HepG2 (cell line): ENCODE data around the gene PCNX1. TPM values are rescaled to one million over a fixed set of nuclear protein-coding genes. Genes with fewer than 3 reads are reported as not detected.

Experiments used
- ATAC-seq: fragments of 200-7000 bp; cut with Tn5 transposase; 3 replicates; pipeline ENCODE4 v1.9.1; 2020; ENCODE audit warnings: mild to moderate bottlenecking, moderate library complexity
- BruUV-seq: library from RNA; stranded (reverse); fragments of 400-500 nt; replicated peaks from 2 replicates; lab custom pipeline; 2021; lab: Mats Ljungman, UMichigan
- CTCF ChIA-PET: fragments of 300-600 bp; formaldehyde crosslinking; extraction: SDS; loops from one replicate; lab custom pipeline; 2021; ENCODE audit warnings: low total read pairs, inconsistent platforms, low intra/inter-chr PET ratio; lab: Yijun Ruan, JAX
- POLR2A ChIA-PET: fragments of 350-600 bp; sonication (Branson Sonifier 250); formaldehyde crosslinking; loops from one replicate; lab custom pipeline; 2020; ENCODE audit warnings: antibody characterized with exemption, inconsistent platforms; lab: Yijun Ruan, JAX
- DNase-seq: peaks from one replicate; pipeline ENCODE4 v3.0.0-alpha.2; 2015; ENCODE audit warnings: low spot score
- FAIRE-seq: peaks from 3 replicates; lab custom pipeline; 2011; peaks lifted over from hg19 to GRCh38; lab: Jason Lieb, UNC
- H2AFZ ChIP-seq: one replicate; pipeline ENCODE4 v1.6.1; 2011; ENCODE audit warnings: low read length, inconsistent platforms
- H3K27ac ChIP-seq: fragments of 300-600 bp; 3 replicates; pipeline ENCODE4 v1.8.0; 2011; ENCODE audit warnings: mixed run types, mild to moderate bottlenecking, mixed read lengths, low read length, inconsistent platforms; ENCODE audit not compliant: insufficient read depth; ENCODE audit errors: extremely low read length
- H3K27me3 ChIP-seq, 2 experiments: fragments of 200-600 bp in 1 of 2; 2 replicates in 1 of 2; 3 replicates in 1 of 2; pipeline versions ENCODE4 v1.6.0 to v1.8.0; 2011; ENCODE audit warnings: low read length in 2 of 2, mild to moderate bottlenecking in 2 of 2, moderate library complexity in 2 of 2, inconsistent platforms in 1 of 2; ENCODE audit not compliant: insufficient read depth in 2 of 2, control insufficient read depth in 1 of 2
- H3K36me3 ChIP-seq, 2 experiments: fragments of 200-600 bp in 1 of 2; replicated peaks in 1 of 2; 2 replicates in 1 of 2; 3 replicates in 1 of 2; pipeline versions ENCODE4 v1.5.1 to v1.8.0; 2011; ENCODE audit warnings: low read length in 2 of 2, inconsistent platforms in 1 of 2; ENCODE audit not compliant: insufficient read depth in 2 of 2, control insufficient read depth in 1 of 2
- H3K4me1 ChIP-seq: 2 replicates; pipeline ENCODE4 v1.5.1; 2012; ENCODE audit warnings: low read length, inconsistent platforms; ENCODE audit not compliant: insufficient read depth
- H3K4me2 ChIP-seq: 2 replicates; pipeline ENCODE4 v1.6.0; 2011; ENCODE audit warnings: low read depth, low read length, inconsistent platforms
- H3K4me3 ChIP-seq, 3 experiments: fragments of 200-600 bp in 1 of 3; sonication (generic), shearing (Covaris generic) in 1 of 3; replicated peaks in 1 of 3; 2 replicates each; pipeline ENCODE4 v1.5.1; 2011 to 2016; ENCODE audit warnings: low read length in 3 of 3, inconsistent platforms in 2 of 3, low read depth in 2 of 3, mild to moderate bottlenecking in 2 of 3, control low read depth in 1 of 3, mixed read lengths in 1 of 3; ENCODE audit not compliant: insufficient read depth in 1 of 3
- H3K79me2 ChIP-seq: one replicate; pipeline ENCODE4 v1.6.1; 2011; ENCODE audit warnings: low read length, inconsistent platforms; ENCODE audit not compliant: insufficient read depth
- H3K9ac ChIP-seq: 2 replicates; pipeline ENCODE4 v1.6.0; 2011; ENCODE audit warnings: mild to moderate bottlenecking, low read depth, low read length, inconsistent platforms; ENCODE audit not compliant: insufficient read depth
- H3K9me3 ChIP-seq: 2 replicates; pipeline ENCODE4 v1.5.1; 2012; ENCODE audit warnings: mild to moderate bottlenecking, low read length
- H4K20me1 ChIP-seq: 2 replicates; pipeline ENCODE4 v1.6.0; 2011; ENCODE audit warnings: inconsistent platforms, mild to moderate bottlenecking, low read length, moderate library complexity; ENCODE audit not compliant: insufficient read depth
- CREB1 ChIP-seq, 2 experiments: fragments of 450-650 bp in 1 of 2; IDR thresholded peaks; 2 replicates each; pipeline ENCODE4 v1.6.1; 2016 to 2017; ENCODE audit warnings: control low read depth in 1 of 2, mild to moderate bottlenecking in 1 of 2, missing compliant biosample characterization in 1 of 2, missing genetic modification characterization in 1 of 2
- EED ChIP-seq: sonication (generic); formaldehyde crosslinking; IDR thresholded peaks from 2 replicates; pipeline ENCODE4 v1.5.0; 2020; ENCODE audit warnings: mild to moderate bottlenecking, missing genetic modification reagents
- FOXC1 ChIP-seq: sonication (generic); formaldehyde crosslinking; IDR thresholded peaks from 2 replicates; pipeline ENCODE4 v1.8.0; 2022; ENCODE audit warnings: mild to moderate bottlenecking, missing genetic modification reagents, borderline replicate concordance
- FOXK1 ChIP-seq: sonication (generic); formaldehyde crosslinking; IDR thresholded peaks from 2 replicates; pipeline ENCODE4 v1.4.0; 2020; ENCODE audit warnings: low read depth, missing genetic modification reagents, borderline replicate concordance
- KLF13 ChIP-seq: sonication (generic); formaldehyde crosslinking; IDR thresholded peaks from 2 replicates; pipeline ENCODE4 v1.4.0; 2020; ENCODE audit warnings: mild to moderate bottlenecking, missing genetic modification reagents
- NFKBIZ ChIP-seq: IDR thresholded peaks from 2 replicates; pipeline ENCODE4 v1.6.1; 2018; ENCODE audit warnings: missing genetic modification reagents, missing compliant biosample characterization
- PHF21A ChIP-seq: sonication (generic); formaldehyde crosslinking; IDR thresholded peaks from 2 replicates; pipeline ENCODE4 v1.5.0; 2020; ENCODE audit warnings: mild to moderate bottlenecking, missing genetic modification reagents
- RAD51 ChIP-seq: fragments of 450-650 bp; IDR thresholded peaks from 2 replicates; pipeline ENCODE4 v1.6.1; 2016; ENCODE audit warnings: borderline replicate concordance
- RXRB ChIP-seq: IDR thresholded peaks from 2 replicates; pipeline ENCODE4 v1.6.1; 2016; ENCODE audit warnings: borderline replicate concordance, missing genetic modification reagents, missing compliant biosample characterization
- TBX2 ChIP-seq: sonication (generic); formaldehyde crosslinking; IDR thresholded peaks from 2 replicates; pipeline ENCODE4 v1.5.0; 2020; ENCODE audit warnings: missing genetic modification reagents, mild to moderate bottlenecking, borderline replicate concordance
- TEAD2 ChIP-seq: sonication (generic); formaldehyde crosslinking; IDR thresholded peaks from 2 replicates; pipeline ENCODE4 v1.9.0; 2021; ENCODE audit warnings: missing genetic modification reagents
- ZNF431 ChIP-seq: sonication (generic); formaldehyde crosslinking; IDR thresholded peaks from 2 replicates; pipeline ENCODE4 v1.9.0; 2022; ENCODE audit warnings: missing genetic modification reagents, low read depth, mild to moderate bottlenecking, borderline replicate concordance
- in situ Hi-C: cut with HindIII; loops from 2 replicates; pipeline ENCODE4 v1.10.0; 2017; ENCODE audit warnings: low pct_unique_long_range_greater_than_20kb; ENCODE audit not compliant: extremely low pct_ligation_motif_present
- intact Hi-C: fragments of 100-400 bp; cut with micrococcal nuclease; formaldehyde crosslinking; loops from one replicate; pipeline ENCODE4 v1.10.0; 2022; ENCODE audit not compliant: unreplicated experiment
- polyA plus RNA-seq, 8 experiments: library from polyadenylated mRNA; depleted of rRNA in 3 of 8; stranded (reverse) in 7 of 8; unstranded in 1 of 8; fragments of >200 nt; fragmentation: Illumina TruSeq in 4 of 8; extraction: Trizol in 4 of 8; gene quantifications; 2 replicates each; pipeline versions ENCODE4 v1.2.1 to v1.2.3, GENCODE V29; 2011 to 2016; ENCODE audit warnings: low read depth in 4 of 8, missing spikeins in 1 of 8, mixed read lengths in 1 of 8; ENCODE audit not compliant: insufficient read depth in 1 of 8
- total RNA-seq, 5 experiments: library from RNA; depleted of rRNA; stranded (reverse); fragments of >200 nt; fragmentation: Illumina TruSeq; extraction: Trizol; gene quantifications; 2 replicates each; pipeline ENCODE4 v1.2.3, GENCODE V29; 2016; ENCODE audit warnings: low read depth in 1 of 5
- TF ChIP-seq, protein P1 (sequence below): sonication (generic); formaldehyde crosslinking; IDR thresholded peaks from 2 replicates; pipeline ENCODE4 v1.4.0; 2020; ENCODE audit warnings: missing genetic modification reagents, mild to moderate bottlenecking, borderline replicate concordance
- TF ChIP-seq, protein P2 (sequence below): sonication (generic); formaldehyde crosslinking; IDR thresholded peaks from 2 replicates; pipeline ENCODE4 v1.5.1; 2020; ENCODE audit warnings: missing genetic modification reagents, mild to moderate bottlenecking, borderline replicate concordance
- TF ChIP-seq, protein P3 (sequence below): IDR thresholded peaks from 2 replicates; pipeline ENCODE4 v1.6.1; 2012; ENCODE audit warnings: low read depth, low read length, improper control_type of control experiment
- TF ChIP-seq, protein P4 (sequence below): sonication (generic); formaldehyde crosslinking; IDR thresholded peaks from 2 replicates; pipeline ENCODE4 v1.4.0; 2020; ENCODE audit warnings: missing genetic modification reagents

The PCNX1 gene
- total and polyA plus RNA-seq, 2 of the 13 experiments (the other 11 are each of a cell fraction or from before 2014, with no cell fraction given): 24.9 to 30.3 TPM

DNA sequence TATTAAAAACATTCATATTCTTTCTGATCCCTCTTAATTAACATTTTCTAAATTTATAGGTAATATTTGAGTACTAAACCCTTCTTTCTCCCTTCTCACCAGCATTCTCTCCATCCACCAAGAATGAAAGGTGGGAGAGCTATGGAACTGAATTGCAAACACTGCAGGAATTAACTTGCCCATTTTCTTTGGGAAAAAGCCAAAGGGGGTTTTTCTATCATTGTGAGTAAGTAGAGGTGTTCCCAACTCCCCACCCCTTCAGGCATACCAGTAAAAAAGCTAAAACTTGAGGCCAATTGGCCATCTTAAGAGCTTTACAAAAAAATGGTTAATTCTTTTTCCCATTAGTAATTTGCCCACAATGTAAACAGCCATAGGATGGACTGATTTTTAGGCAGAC, 23.7 kb downstream of the PCNX1 start:
- ATAC-seq: no peak
- Histone ChIP-seq H3K36me3 (no peaks in the 10 kb centered on the region), H2AFZ (no peak overlapping the region), H3K4me3 (no peak overlapping the region), H4K20me1 (peaks cover 38% of the 10 kb centered on the region), H3K27ac (no peak overlapping the region), H3K4me1 (peaks cover 39% of the 10 kb centered on the region), H3K4me2 (no peak overlapping the region), H3K9me3 (no peaks in the 10 kb centered on the region), H3K9ac (no peak overlapping the region), H3K27me3 (no peaks in the 10 kb centered on the region), H3K79me2 (peaks cover 83% of the 10 kb centered on the region)
- no peak for DNase-seq
- CTCF ChIA-PET: no interaction called here
- in situ Hi-C loops: no loop called here
- BruUV-seq: no TSS peak
- FAIRE-seq: no peak
- POLR2A ChIA-PET: no interaction called here
- intact Hi-C loops: no loop called here
- TF ChIP-seq, protein P1, sequence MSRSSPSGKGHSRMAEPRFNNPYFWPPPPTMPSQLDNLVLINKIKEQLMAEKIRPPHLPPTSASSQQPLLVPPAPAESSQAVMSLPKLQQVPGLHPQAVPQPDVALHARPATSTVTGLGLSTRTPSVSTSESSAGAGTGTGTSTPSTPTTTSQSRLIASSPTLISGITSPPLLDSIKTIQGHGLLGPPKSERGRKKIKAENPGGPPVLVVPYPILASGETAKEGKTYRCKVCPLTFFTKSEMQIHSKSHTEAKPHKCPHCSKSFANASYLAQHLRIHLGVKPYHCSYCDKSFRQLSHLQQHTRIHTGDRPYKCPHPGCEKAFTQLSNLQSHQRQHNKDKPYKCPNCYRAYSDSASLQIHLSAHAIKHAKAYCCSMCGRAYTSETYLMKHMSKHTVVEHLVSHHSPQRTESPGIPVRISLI (CRISPR knock-in tag): no peak
- TF ChIP-seq EED (CRISPR knock-in tag) (no peak), ZNF431 (CRISPR knock-in tag) (no peak), NFKBIZ (no peak), RAD51 (no peak), KLF13 (CRISPR knock-in tag) (no peak), CREB1 (IDR thresholded peaks at IDR 0.05) (no peak), CREB1 (CRISPR knock-in tag; IDR thresholded peaks at IDR 0.05) (no peak), FOXK1 (CRISPR knock-in tag) (no peak), FOXC1 (CRISPR knock-in tag) (no peak), RXRB (CRISPR knock-in tag) (no peak), TBX2 (CRISPR knock-in tag) (no peak), TEAD2 (CRISPR knock-in tag) (no peak), PHF21A (CRISPR knock-in tag) (no peak)
- TF ChIP-seq, protein P2, sequence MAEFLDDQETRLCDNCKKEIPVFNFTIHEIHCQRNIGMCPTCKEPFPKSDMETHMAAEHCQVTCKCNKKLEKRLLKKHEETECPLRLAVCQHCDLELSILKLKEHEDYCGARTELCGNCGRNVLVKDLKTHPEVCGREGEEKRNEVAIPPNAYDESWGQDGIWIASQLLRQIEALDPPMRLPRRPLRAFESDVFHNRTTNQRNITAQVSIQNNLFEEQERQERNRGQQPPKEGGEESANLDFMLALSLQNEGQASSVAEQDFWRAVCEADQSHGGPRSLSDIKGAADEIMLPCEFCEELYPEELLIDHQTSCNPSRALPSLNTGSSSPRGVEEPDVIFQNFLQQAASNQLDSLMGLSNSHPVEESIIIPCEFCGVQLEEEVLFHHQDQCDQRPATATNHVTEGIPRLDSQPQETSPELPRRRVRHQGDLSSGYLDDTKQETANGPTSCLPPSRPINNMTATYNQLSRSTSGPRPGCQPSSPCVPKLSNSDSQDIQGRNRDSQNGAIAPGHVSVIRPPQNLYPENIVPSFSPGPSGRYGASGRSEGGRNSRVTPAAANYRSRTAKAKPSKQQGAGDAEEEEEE: no peak
- TF ChIP-seq, protein P3, sequence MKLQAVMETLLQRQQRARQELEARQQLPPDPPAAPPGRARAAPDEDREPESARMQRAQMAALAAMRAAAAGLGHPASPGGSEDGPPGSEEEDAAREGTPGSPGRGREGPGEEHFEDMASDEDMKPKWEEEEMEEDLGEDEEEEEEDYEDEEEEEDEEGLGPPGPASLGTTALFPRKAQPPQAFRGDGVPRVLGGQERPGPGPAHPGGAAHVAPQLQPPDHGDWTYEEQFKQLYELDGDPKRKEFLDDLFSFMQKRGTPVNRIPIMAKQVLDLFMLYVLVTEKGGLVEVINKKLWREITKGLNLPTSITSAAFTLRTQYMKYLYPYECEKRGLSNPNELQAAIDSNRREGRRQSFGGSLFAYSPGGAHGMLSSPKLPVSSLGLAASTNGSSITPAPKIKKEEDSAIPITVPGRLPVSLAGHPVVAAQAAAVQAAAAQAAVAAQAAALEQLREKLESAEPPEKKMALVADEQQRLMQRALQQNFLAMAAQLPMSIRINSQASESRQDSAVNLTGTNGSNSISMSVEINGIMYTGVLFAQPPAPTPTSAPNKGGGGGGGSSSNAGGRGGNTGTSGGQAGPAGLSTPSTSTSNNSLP: no peak
- TF ChIP-seq, protein P4, sequence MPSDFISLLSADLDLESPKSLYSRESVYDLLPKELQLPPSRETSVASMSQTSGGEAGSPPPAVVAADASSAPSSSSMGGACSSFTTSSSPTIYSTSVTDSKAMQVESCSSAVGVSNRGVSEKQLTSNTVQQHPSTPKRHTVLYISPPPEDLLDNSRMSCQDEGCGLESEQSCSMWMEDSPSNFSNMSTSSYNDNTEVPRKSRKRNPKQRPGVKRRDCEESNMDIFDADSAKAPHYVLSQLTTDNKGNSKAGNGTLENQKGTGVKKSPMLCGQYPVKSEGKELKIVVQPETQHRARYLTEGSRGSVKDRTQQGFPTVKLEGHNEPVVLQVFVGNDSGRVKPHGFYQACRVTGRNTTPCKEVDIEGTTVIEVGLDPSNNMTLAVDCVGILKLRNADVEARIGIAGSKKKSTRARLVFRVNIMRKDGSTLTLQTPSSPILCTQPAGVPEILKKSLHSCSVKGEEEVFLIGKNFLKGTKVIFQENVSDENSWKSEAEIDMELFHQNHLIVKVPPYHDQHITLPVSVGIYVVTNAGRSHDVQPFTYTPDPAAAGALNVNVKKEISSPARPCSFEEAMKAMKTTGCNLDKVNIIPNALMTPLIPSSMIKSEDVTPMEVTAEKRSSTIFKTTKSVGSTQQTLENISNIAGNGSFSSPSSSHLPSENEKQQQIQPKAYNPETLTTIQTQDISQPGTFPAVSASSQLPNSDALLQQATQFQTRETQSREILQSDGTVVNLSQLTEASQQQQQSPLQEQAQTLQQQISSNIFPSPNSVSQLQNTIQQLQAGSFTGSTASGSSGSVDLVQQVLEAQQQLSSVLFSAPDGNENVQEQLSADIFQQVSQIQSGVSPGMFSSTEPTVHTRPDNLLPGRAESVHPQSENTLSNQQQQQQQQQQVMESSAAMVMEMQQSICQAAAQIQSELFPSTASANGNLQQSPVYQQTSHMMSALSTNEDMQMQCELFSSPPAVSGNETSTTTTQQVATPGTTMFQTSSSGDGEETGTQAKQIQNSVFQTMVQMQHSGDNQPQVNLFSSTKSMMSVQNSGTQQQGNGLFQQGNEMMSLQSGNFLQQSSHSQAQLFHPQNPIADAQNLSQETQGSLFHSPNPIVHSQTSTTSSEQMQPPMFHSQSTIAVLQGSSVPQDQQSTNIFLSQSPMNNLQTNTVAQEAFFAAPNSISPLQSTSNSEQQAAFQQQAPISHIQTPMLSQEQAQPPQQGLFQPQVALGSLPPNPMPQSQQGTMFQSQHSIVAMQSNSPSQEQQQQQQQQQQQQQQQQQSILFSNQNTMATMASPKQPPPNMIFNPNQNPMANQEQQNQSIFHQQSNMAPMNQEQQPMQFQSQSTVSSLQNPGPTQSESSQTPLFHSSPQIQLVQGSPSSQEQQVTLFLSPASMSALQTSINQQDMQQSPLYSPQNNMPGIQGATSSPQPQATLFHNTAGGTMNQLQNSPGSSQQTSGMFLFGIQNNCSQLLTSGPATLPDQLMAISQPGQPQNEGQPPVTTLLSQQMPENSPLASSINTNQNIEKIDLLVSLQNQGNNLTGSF (CRISPR knock-in tag): no peak
